NCI-H345 treated with DMSO at 0.1 percent for 48 hours (cell line): ENCODE results near the gene PLCH2.
"Not testable (repeated sequence)": the region's sequence is repeated elsewhere in the genome, so short reads cannot be mapped to it uniquely, and the experiment has no call there.

Experiments used
- DNase-seq: peaks from one replicate; lab custom pipeline; 2025; ENCODE audit not compliant: unreplicated experiment; lab: John Stamatoyannopoulos, UW

PLCH2 gene

GRCh38 chr1:2459102-2459753 lies 16.9 kb upstream of the PLCH2 start:
- not testable (repeated sequence) for DNase-seq

- no peak for DNase-seq
These were observed 16.3 kb upstream of the PLCH2 start for GRCh38 chr1:2459757-2460156.

GRCh38 chr1:2460203-2460602 lies 15.9 kb upstream of the PLCH2 start:
- DNase-seq, result no peak

GRCh38 chr1:2460996-2461751 lies 14.9 kb upstream of the PLCH2 start:
- DNase-seq, result no peak

GRCh38 chr1:2462819-2463218 lies 13.3 kb upstream of the PLCH2 start:
- no peak for DNase-seq

GRCh38 chr1:2463396-2463795 lies 12.7 kb upstream of the PLCH2 start:
- DNase-seq, result no peak

GRCh38 chr1:2465371-2466269 lies 10.5 kb upstream of the PLCH2 start:
- DNase-seq, result no peak

GRCh38 chr1:2466270-2466665 lies 9.8 kb upstream of the PLCH2 start:
- no peak for DNase-seq

GRCh38 chr1:2466958-2467554 lies 9.0 kb upstream of the PLCH2 start:
- DNase-seq, result no peak

- DNase-seq, result no peak
These were observed 8.0 kb upstream of the PLCH2 start for GRCh38 chr1:2468041-2468472.

GRCh38 chr1:2468540-2468939 lies 7.5 kb upstream of the PLCH2 start:
- DNase-seq, result no peak

GRCh38 chr1:2469103-2469940 lies 6.8 kb upstream of the PLCH2 start:
- DNase-seq, result no peak

GRCh38 chr1:2470290-2471158 lies 5.6 kb upstream of the PLCH2 start:
- DNase-seq, result no peak

GRCh38 chr1:2471159-2471471 lies 5.0 kb upstream of the PLCH2 start:
- DNase-seq, result no peak

GRCh38 chr1:2471587-2472001 lies 4.5 kb upstream of the PLCH2 start:
- no peak for DNase-seq

- no peak for DNase-seq
These were observed 4.0 kb upstream of the PLCH2 start for GRCh38 chr1:2472109-2472508.

GRCh38 chr1:2472561-2473177 lies 3.4 kb upstream of the PLCH2 start:
- no peak for DNase-seq

GRCh38 chr1:2473198-2473597 lies 2.9 kb upstream of the PLCH2 start:
- no peak for DNase-seq
